Skeletal muscle satellite cell (primary cell): ENCODE data around the gene OSGEPL1.
"Not testable (repeated sequence)": the region's sequence is repeated elsewhere in the genome, so short reads cannot be mapped to it uniquely, and the experiment has no call there.

ENCODE experiments used
- H3K27me3 ChIP-seq: 2 replicates; pipeline ENCODE4 v1.7.0; 2013; ENCODE audit warnings: low read length; ENCODE audit not compliant: control insufficient read depth, insufficient read depth
- H3K36me3 ChIP-seq: 2 replicates; pipeline ENCODE4 v1.7.0; 2013; ENCODE audit warnings: mild to moderate bottlenecking, control low read depth, low read length; ENCODE audit not compliant: insufficient read depth
- H3K4me1 ChIP-seq: 2 replicates; pipeline ENCODE4 v1.7.0; 2013; ENCODE audit warnings: low read length; ENCODE audit not compliant: control insufficient read depth, insufficient read depth
- H3K4me2 ChIP-seq: 2 replicates; pipeline ENCODE4 v1.7.0; 2013; ENCODE audit warnings: mild to moderate bottlenecking, low read length
- H3K4me3 ChIP-seq: 2 replicates; pipeline ENCODE4 v1.7.0; 2013; ENCODE audit warnings: low read length
- H3K9ac ChIP-seq: 2 replicates; pipeline ENCODE4 v1.7.0; 2013; ENCODE audit warnings: mild to moderate bottlenecking, low read depth, low read length, moderate library complexity
- H3K9me3 ChIP-seq: replicated peaks from 2 replicates; pipeline ENCODE4 v1.7.0; 2013; ENCODE audit warnings: mild to moderate bottlenecking, control low read depth, low read length

Gene OSGEPL1

DNA sequence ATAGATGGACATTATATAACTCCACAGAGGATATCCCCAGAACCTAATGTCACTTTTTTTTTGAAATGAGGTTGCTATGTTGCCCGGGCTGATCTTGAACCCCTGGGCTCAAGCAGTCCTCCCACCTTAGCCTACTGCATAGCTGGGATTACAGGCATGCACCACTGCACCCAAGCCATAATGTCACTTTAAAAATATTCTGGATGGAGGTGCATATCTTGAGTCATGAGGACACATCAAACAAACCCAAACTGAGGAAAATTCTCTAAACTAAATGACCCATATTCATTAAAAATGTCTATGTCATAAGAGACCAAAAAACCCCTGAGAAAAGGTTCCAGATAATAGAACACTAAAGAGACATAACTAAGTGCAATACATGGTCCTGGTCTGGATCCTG, 36.3 kb downstream of the OSGEPL1 start:
- Histone ChIP-seq H3K4me1 (no peaks in the 10 kb centered on the region), H3K4me2 (no peak overlapping the region), H3K27me3 (no peaks in the 10 kb centered on the region), H3K4me3 (no peak overlapping the region), H3K9me3 (no peaks in the 10 kb centered on the region), H3K9ac (no peak overlapping the region), H3K36me3 (no peaks in the 10 kb centered on the region)

DNA sequence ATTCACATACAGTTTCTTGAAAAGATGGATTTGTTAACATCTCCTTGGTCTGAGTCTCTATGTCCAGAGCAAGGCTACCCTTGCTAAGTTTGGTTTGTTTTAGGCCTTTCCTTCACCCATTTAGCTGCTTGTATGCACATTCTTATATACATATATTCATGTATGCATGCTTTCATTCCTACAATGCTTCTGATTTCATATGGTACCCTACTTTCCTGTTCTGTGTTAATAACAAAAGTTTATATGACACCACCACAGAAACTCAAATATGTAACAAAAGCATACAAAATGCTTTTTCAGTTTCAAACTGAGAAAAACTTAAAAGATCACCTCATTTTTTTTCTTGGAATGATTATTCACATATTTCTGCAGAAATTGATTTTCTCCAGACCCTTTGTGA, 39.4 kb downstream of the OSGEPL1 start:
- Histone ChIP-seq H3K36me3 (no peaks in the 10 kb centered on the region), H3K4me1 (no peaks in the 10 kb centered on the region), H3K9me3 (no peaks in the 10 kb centered on the region), H3K4me2 (no peak overlapping the region), H3K27me3 (no peaks in the 10 kb centered on the region), H3K9ac (no peak overlapping the region), H3K4me3 (no peak overlapping the region)

DNA sequence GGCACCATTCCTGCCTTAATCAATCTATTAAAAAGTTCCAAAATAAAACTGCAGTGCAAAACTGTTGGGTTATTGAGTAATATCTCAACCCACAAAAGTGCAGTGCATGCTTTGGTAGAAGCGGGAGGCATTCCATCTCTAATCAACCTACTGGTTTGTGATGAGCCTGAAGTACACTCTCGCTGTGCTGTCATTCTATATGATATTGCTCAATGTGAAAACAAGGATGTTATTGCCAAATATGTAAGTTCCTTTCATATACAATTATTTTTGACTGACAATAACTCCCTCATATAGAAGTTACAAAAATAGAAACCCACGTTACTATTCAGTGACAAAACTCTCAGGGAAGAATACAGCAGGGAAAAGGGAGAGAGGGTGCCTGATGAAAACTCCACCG, 43.0 kb downstream of the OSGEPL1 start:
- H3K36me3 ChIP-seq = no peaks in the 10 kb centered on the region
- no peaks in the 10 kb centered on the region for H3K27me3 ChIP-seq
- H3K9me3 ChIP-seq = no peaks in the 10 kb centered on the region
- no peaks in the 10 kb centered on the region for H3K4me1 ChIP-seq
- H3K9ac ChIP-seq = no peak overlapping the region
- H3K4me3 ChIP-seq = no peak overlapping the region
- no peak overlapping the region for H3K4me2 ChIP-seq

GRCh38 chr2:189717593-189717992, 45.0 kb downstream of the OSGEPL1 start:
- not testable (repeated sequence) for H3K36me3 ChIP-seq, H3K27me3 ChIP-seq, H3K4me1 ChIP-seq, H3K4me2 ChIP-seq, H3K9me3 ChIP-seq, H3K4me3 ChIP-seq, H3K9ac ChIP-seq

- no peak overlapping the region for H3K9ac ChIP-seq
- no peak overlapping the region for H3K4me3 ChIP-seq
- no peaks in the 10 kb centered on the region for H3K27me3 ChIP-seq
- no peaks in the 10 kb centered on the region for H3K9me3 ChIP-seq
- no peaks in the 10 kb centered on the region for H3K36me3 ChIP-seq
- H3K4me1 ChIP-seq = no peaks in the 10 kb centered on the region
- no peak overlapping the region for H3K4me2 ChIP-seq
Measured at GRCh38 chr2:189709501-189710221, 52.9 kb downstream of the OSGEPL1 start.

- H3K36me3 ChIP-seq = no peaks in the 10 kb centered on the region
- H3K27me3 ChIP-seq = no peaks in the 10 kb centered on the region
Measured at GRCh38 chr2:189702071-189702470, 60.5 kb downstream of the OSGEPL1 start.

DNA sequence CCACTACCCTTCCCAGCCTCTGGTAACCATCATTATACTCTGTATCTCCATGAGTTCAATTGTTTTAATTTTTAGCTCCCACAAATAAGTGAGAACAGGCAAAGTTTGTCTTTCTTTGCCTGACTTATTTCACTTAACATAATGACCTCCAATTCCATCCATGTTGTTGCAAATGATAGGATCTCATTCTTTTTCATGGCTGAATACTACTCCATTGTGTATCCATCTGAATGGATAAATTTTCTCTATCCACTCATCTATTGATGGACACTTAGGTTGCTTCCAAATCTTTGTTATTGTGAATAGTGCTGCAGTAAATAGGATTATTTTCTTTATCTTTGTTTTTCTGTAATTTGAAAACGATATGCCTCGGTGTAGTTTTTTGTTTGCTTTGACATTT, 61.9 kb downstream of the OSGEPL1 start:
- H3K4me3 ChIP-seq = no peak overlapping the region
- no peak overlapping the region for H3K9ac ChIP-seq
- H3K9me3 ChIP-seq = no peaks in the 10 kb centered on the region
- no peaks in the 10 kb centered on the region for H3K36me3 ChIP-seq
- H3K4me2 ChIP-seq = no peak overlapping the region
- H3K4me1 ChIP-seq = no peaks in the 10 kb centered on the region
- no peaks in the 10 kb centered on the region for H3K27me3 ChIP-seq

More at GRCh38 chr2:189702071-189702470, 60.5 kb downstream of the OSGEPL1 start:
- Histone ChIP-seq H3K4me1 (no peaks in the 10 kb centered on the region), H3K4me2 (no peak overlapping the region), H3K9ac (no peak overlapping the region), H3K9me3 (no peaks in the 10 kb centered on the region), H3K4me3 (no peak overlapping the region)

- Histone ChIP-seq H3K4me1 (no peaks in the 10 kb centered on the region), H3K27me3 (no peaks in the 10 kb centered on the region), H3K9me3 (no peaks in the 10 kb centered on the region), H3K4me3 (no peak overlapping the region), H3K9ac (no peak overlapping the region), H3K36me3 (no peaks in the 10 kb centered on the region), H3K4me2 (no peak overlapping the region)
Measured at GRCh38 chr2:189698020-189698887, 64.3 kb downstream of the OSGEPL1 start.
